Measurements from ENCODE around the gene PRKACG.
"Not testable (repeated sequence)": the region's sequence is repeated elsewhere in the genome, so short reads cannot be mapped to it uniquely, and the experiment has no call there.

Gene PRKACG

GRCh38 chr9:68998385-68998784 lies 15.5 kb downstream of the PRKACG start:
- Histone ChIP-seq H3K9ac (ENCODE audit: low read depth, low read length) (no peak overlapping the region), H3K4me1 (ENCODE audit: control insufficient read depth, insufficient read depth, low read length) (peaks cover 7% of the 10 kb centered on the region), H3K4me3 (ENCODE audit: low read depth, low read length) (no peak overlapping the region), H3K9me3 (ENCODE audit: control insufficient read depth, insufficient read depth, low read length) (no peaks in the 10 kb centered on the region), H3K36me3 (ENCODE audit: control insufficient read depth, insufficient read depth, low read length) (no peaks in the 10 kb centered on the region), H3K27me3 (ENCODE audit: control insufficient read depth, insufficient read depth, low read length) (peaks cover 3% of the 10 kb centered on the region)

- peaks cover 7% of the 10 kb centered on the region for H3K4me1 ChIP-seq (ENCODE audit: control insufficient read depth, insufficient read depth, low read length)
These were observed 16.2 kb downstream of the PRKACG start for GRCh38 chr9:68997666-68998065.

GRCh38 chr9:68996462-68996861 lies 17.5 kb downstream of the PRKACG start:
- Histone ChIP-seq H3K27me3 (ENCODE audit: control insufficient read depth, insufficient read depth, low read length) (peaks cover 3% of the 10 kb centered on the region), H3K9ac (ENCODE audit: low read depth, low read length) (no peak overlapping the region), H3K4me3 (ENCODE audit: low read depth, low read length) (no peak overlapping the region), H3K9me3 (ENCODE audit: control insufficient read depth, insufficient read depth, low read length) (no peaks in the 10 kb centered on the region), H3K4me1 (ENCODE audit: control insufficient read depth, insufficient read depth, low read length) (peaks cover 7% of the 10 kb centered on the region), H3K36me3 (ENCODE audit: control insufficient read depth, insufficient read depth, low read length) (no peaks in the 10 kb centered on the region)

More at GRCh38 chr9:68997666-68998065, 16.2 kb downstream of the PRKACG start:
- Histone ChIP-seq H3K4me3 (ENCODE audit: low read depth, low read length) (no peak overlapping the region), H3K9me3 (ENCODE audit: control insufficient read depth, insufficient read depth, low read length) (no peaks in the 10 kb centered on the region), H3K9ac (ENCODE audit: low read depth, low read length) (no peak overlapping the region), H3K27me3 (ENCODE audit: control insufficient read depth, insufficient read depth, low read length) (peaks cover 3% of the 10 kb centered on the region), H3K36me3 (ENCODE audit: control insufficient read depth, insufficient read depth, low read length) (no peaks in the 10 kb centered on the region)

GRCh38 chr9:68995776-68996175 lies 18.1 kb downstream of the PRKACG start:
- H3K27me3 ChIP-seq (ENCODE audit: control insufficient read depth, insufficient read depth, low read length) = peaks cover 3% of the 10 kb centered on the region
- no peak overlapping the region for H3K9ac ChIP-seq (ENCODE audit: low read depth, low read length)
- H3K4me1 ChIP-seq (ENCODE audit: control insufficient read depth, insufficient read depth, low read length) = peaks cover 7% of the 10 kb centered on the region
- no peaks in the 10 kb centered on the region for H3K9me3 ChIP-seq (ENCODE audit: control insufficient read depth, insufficient read depth, low read length)
- no peaks in the 10 kb centered on the region for H3K36me3 ChIP-seq (ENCODE audit: control insufficient read depth, insufficient read depth, low read length)
- H3K4me3 ChIP-seq (ENCODE audit: low read depth, low read length) = no peak overlapping the region

GRCh38 chr9:68991457-68991856 lies 22.5 kb downstream of the PRKACG start:
- Histone ChIP-seq H3K4me3 (ENCODE audit: low read depth, low read length) (no peak overlapping the region), H3K4me1 (ENCODE audit: control insufficient read depth, insufficient read depth, low read length) (no peaks in the 10 kb centered on the region), H3K9ac (ENCODE audit: low read depth, low read length) (no peak overlapping the region), H3K36me3 (ENCODE audit: control insufficient read depth, insufficient read depth, low read length) (no peaks in the 10 kb centered on the region), H3K27me3 (ENCODE audit: control insufficient read depth, insufficient read depth, low read length) (no peaks in the 10 kb centered on the region), H3K9me3 (ENCODE audit: control insufficient read depth, insufficient read depth, low read length) (no peaks in the 10 kb centered on the region)

- H3K36me3 ChIP-seq (ENCODE audit: control insufficient read depth, insufficient read depth, low read length) = not testable (repeated sequence)
These were observed 27.0 kb downstream of the PRKACG start for GRCh38 chr9:68986949-68987348.

GRCh38 chr9:68983522-68984424 lies 30.1 kb downstream of the PRKACG start:
- H3K9ac ChIP-seq (ENCODE audit: low read depth, low read length) = no peak overlapping the region
- no peaks in the 10 kb centered on the region for H3K9me3 ChIP-seq (ENCODE audit: control insufficient read depth, insufficient read depth, low read length)
- no peaks in the 10 kb centered on the region for H3K36me3 ChIP-seq (ENCODE audit: control insufficient read depth, insufficient read depth, low read length)
- no peaks in the 10 kb centered on the region for H3K27me3 ChIP-seq (ENCODE audit: control insufficient read depth, insufficient read depth, low read length)
- H3K4me1 ChIP-seq (ENCODE audit: control insufficient read depth, insufficient read depth, low read length) = peaks cover 11% of the 10 kb centered on the region
- H3K4me3 ChIP-seq (ENCODE audit: low read depth, low read length) = no peak overlapping the region

More at GRCh38 chr9:68986949-68987348, 27.0 kb downstream of the PRKACG start:
- not testable (repeated sequence) for H3K9me3 ChIP-seq (ENCODE audit: control insufficient read depth, insufficient read depth, low read length); H3K27me3 ChIP-seq (ENCODE audit: control insufficient read depth, insufficient read depth, low read length); H3K4me3 ChIP-seq (ENCODE audit: low read depth, low read length); H3K4me1 ChIP-seq (ENCODE audit: control insufficient read depth, insufficient read depth, low read length); H3K9ac ChIP-seq (ENCODE audit: low read depth, low read length)

- Histone ChIP-seq H3K9me3 (ENCODE audit: control insufficient read depth, insufficient read depth, low read length) (no peaks in the 10 kb centered on the region), H3K27me3 (ENCODE audit: control insufficient read depth, insufficient read depth, low read length) (no peaks in the 10 kb centered on the region), H3K4me3 (ENCODE audit: low read depth, low read length) (no peak overlapping the region), H3K4me1 (ENCODE audit: control insufficient read depth, insufficient read depth, low read length) (peaks cover 11% of the 10 kb centered on the region), H3K36me3 (ENCODE audit: control insufficient read depth, insufficient read depth, low read length) (no peaks in the 10 kb centered on the region), H3K9ac (ENCODE audit: low read depth, low read length) (no peak overlapping the region)
These were observed 30.9 kb downstream of the PRKACG start for GRCh38 chr9:68983008-68983411.

- H3K27me3 ChIP-seq (ENCODE audit: control insufficient read depth, insufficient read depth, low read length) = no peaks in the 10 kb centered on the region
- no peak overlapping the region for H3K9ac ChIP-seq (ENCODE audit: low read depth, low read length)
- no peak overlapping the region for H3K4me3 ChIP-seq (ENCODE audit: low read depth, low read length)
- H3K9me3 ChIP-seq (ENCODE audit: control insufficient read depth, insufficient read depth, low read length) = no peaks in the 10 kb centered on the region
- H3K36me3 ChIP-seq (ENCODE audit: control insufficient read depth, insufficient read depth, low read length) = no peaks in the 10 kb centered on the region
- H3K4me1 ChIP-seq (ENCODE audit: control insufficient read depth, insufficient read depth, low read length) = peaks cover 11% of the 10 kb centered on the region
These were observed 32.1 kb downstream of the PRKACG start for GRCh38 chr9:68981789-68982188.

- no peaks in the 10 kb centered on the region for H3K27me3 ChIP-seq (ENCODE audit: control insufficient read depth, insufficient read depth, low read length)
- H3K4me3 ChIP-seq (ENCODE audit: low read depth, low read length) = no peak overlapping the region
- no peaks in the 10 kb centered on the region for H3K9me3 ChIP-seq (ENCODE audit: control insufficient read depth, insufficient read depth, low read length)
- no peak overlapping the region for H3K9ac ChIP-seq (ENCODE audit: low read depth, low read length)
- H3K4me1 ChIP-seq (ENCODE audit: control insufficient read depth, insufficient read depth, low read length) = peaks cover 11% of the 10 kb centered on the region
- H3K36me3 ChIP-seq (ENCODE audit: control insufficient read depth, insufficient read depth, low read length) = no peaks in the 10 kb centered on the region
These were observed 33.5 kb downstream of the PRKACG start for GRCh38 chr9:68980341-68980914.

- Histone ChIP-seq H3K36me3 (ENCODE audit: control insufficient read depth, insufficient read depth, low read length) (no peaks in the 10 kb centered on the region), H3K27me3 (ENCODE audit: control insufficient read depth, insufficient read depth, low read length) (no peaks in the 10 kb centered on the region), H3K4me1 (ENCODE audit: control insufficient read depth, insufficient read depth, low read length) (peaks cover 11% of the 10 kb centered on the region), H3K9ac (ENCODE audit: low read depth, low read length) (no peak overlapping the region), H3K4me3 (ENCODE audit: low read depth, low read length) (no peak overlapping the region), H3K9me3 (ENCODE audit: control insufficient read depth, insufficient read depth, low read length) (no peaks in the 10 kb centered on the region)
These were observed 34.2 kb downstream of the PRKACG start for GRCh38 chr9:68979538-68980314.
